Psoas muscle (tissue), 8 donors: ENCODE results near the gene RNLS. TPM values are rescaled to one million over a fixed set of nuclear protein-coding genes. Genes with fewer than 3 reads are reported as not detected.

Experiments
- ATAC-seq, 4 donors: fragments of 200-7000 bp; cut with Tn5 transposase; one replicate each; pipeline ENCODE4 v1.9.1; 2020; ENCODE audit warnings: moderate library complexity in 3 of 4, mild to moderate bottlenecking in 2 of 4
- DNase-seq, 2 donors: peaks; one replicate each; pipeline ENCODE4 v3.0.0-alpha.2; 2020
- H3K27ac ChIP-seq: fragments of 200-600 bp; one replicate; pipeline ENCODE4 v1.8.0; 2022
- H3K27me3 ChIP-seq, 3 donors: fragments of 200-600 bp in 1 of 3; one replicate each; pipeline versions ENCODE4 v1.6.1 to v1.8.0; 2013 to 2022; ENCODE audit warnings: low read length in 2 of 3, mild to moderate bottlenecking in 2 of 3, moderate library complexity in 1 of 3; ENCODE audit not compliant: insufficient read depth in 3 of 3
- H3K36me3 ChIP-seq, 2 donors: fragments of 200-600 bp in 1 of 2; one replicate each; pipeline versions ENCODE4 v1.6.1 to v1.8.0; 2013 to 2022; ENCODE audit warnings: low read depth in 1 of 2, mild to moderate bottlenecking in 1 of 2, moderate library complexity in 1 of 2; ENCODE audit not compliant: insufficient read depth in 1 of 2
- H3K4me1 ChIP-seq: fragments of 200-600 bp; one replicate; pipeline ENCODE4 v1.8.0; 2022
- H3K4me3 ChIP-seq: fragments of 200-600 bp; one replicate; pipeline ENCODE4 v1.8.0; 2022; ENCODE audit warnings: mild to moderate bottlenecking
- H3K9me3 ChIP-seq: fragments of 200-600 bp; one replicate; pipeline ENCODE4 v1.8.0; 2022
- CTCF ChIP-seq: fragments of 200-600 bp; IDR thresholded peaks from one replicate; pipeline ENCODE4 v1.8.0; 2022; ENCODE audit warnings: antibody characterized with exemption
- WGBS, 3 donors: extraction: QIAGEN DNeasy Blood & Tissue Kit; methylation state at CpG; one replicate each; pipeline versions ENCODE4 v1.1.6 to v1.1.7; 2013; 5-methylcytosine and 5-hydroxymethylcytosine counted together
- intact Hi-C, 2 donors: fragments of 100-400 bp; cut with DNase I; formaldehyde crosslinking; loops; one replicate each; pipeline versions ENCODE4 v1.11.0 to v1.14.2; 2022
- polyA plus RNA-seq, 3 donors: library from polyadenylated mRNA; stranded (reverse); fragments of 200-250 nt; gene quantifications; one replicate each; pipeline ENCODE4 v1.2.3, GENCODE V29; 2013
- total RNA-seq, 4 donors: library from RNA; stranded (reverse); fragmentation: NEBNext Ultra II Directional in 2 of 4; extraction: Animal tissue kit (Norgen Biotek cat#: 25700) in 2 of 4; gene quantifications; one replicate each; pipeline versions ENCODE4 v1.2.1 to v1.2.4, GENCODE V29; 2021 to 2023
- donor health status: healthy with polysubstance abuse.
- donor health status: DM: no; HTN: no; CAD: no; lungs with moderate emphysema.
- donor health status: Bipolar disorder and iron deficiency.
- donor health status: healthy.
- donor health status: DM: yes; HTN: yes; CAD: no.
- donor health status: DM: no; HTN: no; CAD: no.
- donor health status: DM: no; HTN: no; CAD: no.
- donor health status: DM: yes; HTN: yes; CAD: no.

The RNLS gene
- total and polyA plus RNA-seq, 7 donors = 3.0 to 9.2 (median 6.7) TPM

DNA sequence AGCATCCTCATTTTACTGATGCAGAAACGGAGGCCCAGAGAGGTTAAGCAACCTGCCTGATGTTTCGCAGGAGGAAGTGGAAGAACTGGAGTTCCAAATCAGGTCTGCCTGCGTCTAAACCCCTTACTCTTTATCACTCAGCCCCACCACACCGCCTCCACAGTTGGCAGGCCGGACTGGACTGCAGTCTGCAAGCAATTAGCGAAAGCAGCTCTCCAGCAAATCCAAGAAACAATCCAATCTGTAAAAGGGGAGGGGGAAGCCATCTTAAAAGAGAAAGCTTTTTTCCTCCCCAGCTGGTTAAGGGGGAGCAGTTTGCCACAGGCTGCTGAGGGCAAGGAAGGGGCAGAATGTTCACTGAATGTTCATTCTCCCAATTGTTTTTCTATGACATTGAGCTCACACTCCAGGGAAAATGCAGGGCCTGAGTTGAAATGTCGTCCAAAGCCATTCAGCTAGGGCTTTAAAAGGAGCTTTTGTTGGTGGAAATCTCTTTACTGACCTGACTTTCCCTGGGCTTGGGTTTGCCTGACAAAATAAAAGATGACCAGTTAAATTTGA is 350.1 kb downstream of the RNLS start:
- Histone ChIP-seq H3K4me3 (no peak overlapping the region), H3K4me1 (peaks cover 15% of the 10 kb centered on the region), H3K36me3 (no peaks in the 10 kb centered on the region), H3K27me3 (no peaks in the 10 kb centered on the region), H3K27ac (no peak overlapping the region), H3K9me3 (no peaks in the 10 kb centered on the region)
- no peak for TF ChIP-seq CTCF
- no peak for ATAC-seq
- intact Hi-C loops = no loop called here
- WGBS, 3 donors = 81 to 90% (median 88%) methylated on average over 7 of the region's 7 CpGs
- DNase-seq = no peak

GRCh38 chr10:88232029-88232895 is 350.9 kb downstream of the RNLS start:
- Histone ChIP-seq H3K27ac (peak overlapping the region; percentile 34), H3K9me3 (no peaks in the 10 kb centered on the region), H3K36me3 (no peaks in the 10 kb centered on the region), H3K27me3 (no peaks in the 10 kb centered on the region), H3K4me1 (peaks cover 19% of the 10 kb centered on the region), H3K4me3 (no peak overlapping the region)
- DNase-seq (peak; percentile 79 to 91), ATAC-seq (peak; percentile 57 to 74 (median 70))
- intact Hi-C loops = no loop called here
- no peak for TF ChIP-seq CTCF
- 41 to 59% (median 55%) methylated on average over 5 of the region's 5 CpGs for WGBS, 3 donors

GRCh38 chr10:88230251-88230650 is 352.9 kb downstream of the RNLS start:
- WGBS, 3 donors = 81 to 94% (median 88%) methylated on average over 8 of the region's 8 CpGs
- Histone ChIP-seq H3K4me3 (no peak overlapping the region), H3K4me1 (peaks cover 25% of the 10 kb centered on the region), H3K27me3 (no peaks in the 10 kb centered on the region), H3K36me3 (no peaks in the 10 kb centered on the region), H3K27ac (no peak overlapping the region), H3K9me3 (no peaks in the 10 kb centered on the region)
- ATAC-seq (no peak), DNase-seq (no peak)
- no peak for TF ChIP-seq CTCF
- intact Hi-C loops = no loop called here

DNA sequence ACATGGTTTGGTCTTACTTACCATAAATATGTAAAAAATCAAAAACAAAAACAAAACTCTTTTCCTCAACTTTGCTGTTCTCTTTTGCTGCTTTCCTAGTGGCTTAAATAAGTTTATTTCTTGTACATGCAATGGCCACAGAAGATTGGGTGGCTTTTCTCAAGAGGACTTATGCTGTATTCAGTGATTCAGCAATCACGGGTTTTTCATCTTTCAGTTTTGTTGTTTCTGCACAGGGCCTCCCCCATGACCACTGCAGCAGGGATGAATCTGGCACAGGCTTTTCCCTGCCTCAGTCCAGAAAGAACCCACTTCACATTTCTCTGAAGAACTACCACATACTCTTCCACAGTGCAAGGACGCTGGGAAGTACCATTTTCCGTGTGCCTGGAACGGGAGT is 355.0 kb downstream of the RNLS start:
- Histone ChIP-seq H3K4me1 (peaks cover 25% of the 10 kb centered on the region), H3K36me3 (no peaks in the 10 kb centered on the region), H3K27me3 (no peaks in the 10 kb centered on the region), H3K27ac (peak overlapping the region; percentile 78), H3K4me3 (no peak overlapping the region), H3K9me3 (no peaks in the 10 kb centered on the region)
- no peak for TF ChIP-seq CTCF
- intact Hi-C loops = no loop called here
- WGBS, 3 donors = 86 to 91% (median 89%) methylated on average over 4 of the region's 4 CpGs
- DNase-seq = no peak
- no peak for ATAC-seq
